Peyer's patch (tissue), 4 donors: ENCODE results near the gene CENPU.

Source experiments
- POLR2A ChIP-seq, 2 donors: fragments of 450-650 bp; IDR thresholded peaks; one replicate each; pipeline ENCODE4 v1.5.1; 2017; ENCODE audit warnings: antibody characterized with exemption in 2 of 2, mild to moderate bottlenecking in 2 of 2, moderate library complexity in 2 of 2
- TF ChIP-seq, protein P1 (sequence below), 6 experiments: fragments of 450-650 bp in 4 of 6; fragments of 200-600 bp in 2 of 6; sonication (generic) in 1 of 6; IDR thresholded peaks; one replicate each; pipeline ENCODE4 v1.5.1; 2017 to 2019; ENCODE audit warnings: antibody characterized with exemption in 6 of 6, mild to moderate bottlenecking in 3 of 6, moderate library complexity in 1 of 6

DNA sequence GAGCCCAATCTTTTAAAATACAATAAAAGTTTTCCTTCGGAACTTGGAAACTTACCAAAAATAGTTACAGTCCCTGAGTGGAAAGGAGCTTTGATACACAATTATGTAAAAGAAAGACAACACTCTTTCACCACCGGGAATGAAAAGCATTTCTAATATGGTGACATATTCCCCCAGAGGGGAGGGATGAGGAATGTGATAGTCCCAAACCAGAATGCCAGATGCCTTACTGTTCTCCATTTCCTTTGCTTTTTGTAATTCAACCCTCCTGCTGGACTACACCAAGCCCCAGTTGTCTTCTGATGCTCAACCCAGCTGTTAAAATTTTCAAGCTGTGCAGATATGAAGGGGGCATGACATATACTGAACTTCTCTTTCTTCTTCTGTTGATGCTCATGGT, 80.2 kb downstream of the CENPU start:
- TF ChIP-seq, protein P1, sequence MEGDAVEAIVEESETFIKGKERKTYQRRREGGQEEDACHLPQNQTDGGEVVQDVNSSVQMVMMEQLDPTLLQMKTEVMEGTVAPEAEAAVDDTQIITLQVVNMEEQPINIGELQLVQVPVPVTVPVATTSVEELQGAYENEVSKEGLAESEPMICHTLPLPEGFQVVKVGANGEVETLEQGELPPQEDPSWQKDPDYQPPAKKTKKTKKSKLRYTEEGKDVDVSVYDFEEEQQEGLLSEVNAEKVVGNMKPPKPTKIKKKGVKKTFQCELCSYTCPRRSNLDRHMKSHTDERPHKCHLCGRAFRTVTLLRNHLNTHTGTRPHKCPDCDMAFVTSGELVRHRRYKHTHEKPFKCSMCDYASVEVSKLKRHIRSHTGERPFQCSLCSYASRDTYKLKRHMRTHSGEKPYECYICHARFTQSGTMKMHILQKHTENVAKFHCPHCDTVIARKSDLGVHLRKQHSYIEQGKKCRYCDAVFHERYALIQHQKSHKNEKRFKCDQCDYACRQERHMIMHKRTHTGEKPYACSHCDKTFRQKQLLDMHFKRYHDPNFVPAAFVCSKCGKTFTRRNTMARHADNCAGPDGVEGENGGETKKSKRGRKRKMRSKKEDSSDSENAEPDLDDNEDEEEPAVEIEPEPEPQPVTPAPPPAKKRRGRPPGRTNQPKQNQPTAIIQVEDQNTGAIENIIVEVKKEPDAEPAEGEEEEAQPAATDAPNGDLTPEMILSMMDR (IDR thresholded peaks at IDR 0.05), result no peak
- no peak for TF ChIP-seq POLR2A (IDR thresholded peaks at IDR 0.05)
